Measurements from ENCODE around the gene SLA2.

SLA2 gene

DNA sequence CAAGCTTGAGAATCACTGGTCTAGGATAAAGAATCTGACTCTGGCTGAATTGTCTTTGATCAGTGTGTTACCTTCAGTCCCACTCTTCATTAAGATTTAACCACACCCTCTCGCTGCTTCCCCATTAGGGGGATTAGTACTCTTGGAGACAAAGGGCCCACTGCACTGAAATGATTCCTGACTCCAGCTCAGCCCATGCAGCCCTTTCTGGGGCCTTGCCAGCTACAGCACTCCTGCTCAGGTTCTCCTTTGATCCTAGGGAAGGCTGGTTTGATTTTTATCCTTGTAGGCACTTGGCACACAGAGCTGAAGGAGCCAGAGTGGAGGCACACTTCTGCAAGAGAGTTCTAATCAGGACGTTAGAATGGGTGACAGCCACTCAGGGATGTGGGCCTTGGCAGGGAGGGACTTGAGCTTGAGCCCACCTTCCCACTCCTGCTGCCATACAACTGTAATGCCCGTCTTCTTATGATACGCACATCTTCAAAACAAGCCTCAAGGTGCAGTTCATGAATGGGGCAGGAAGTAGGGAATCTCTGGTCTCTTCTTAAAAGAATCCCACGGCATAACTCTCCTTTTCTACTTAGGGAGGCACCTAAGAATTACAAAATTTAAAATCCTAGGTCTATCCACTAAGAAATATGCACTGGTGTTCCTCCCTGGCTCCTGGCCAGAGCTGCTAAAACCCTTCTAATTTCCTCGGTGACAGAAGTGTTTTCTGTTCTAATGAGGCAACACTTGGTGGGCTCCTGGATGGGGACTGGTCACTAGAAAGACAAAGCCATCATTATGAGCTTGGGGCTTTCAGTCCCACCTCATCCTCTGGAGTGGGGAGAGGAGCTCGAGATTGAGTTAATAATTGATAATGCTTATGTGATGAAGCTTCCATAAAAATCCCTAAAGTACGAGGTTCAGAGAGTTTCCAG lies 1.5 kb upstream of the SLA2 start:
- TF ChIP-seq, protein P1, sequence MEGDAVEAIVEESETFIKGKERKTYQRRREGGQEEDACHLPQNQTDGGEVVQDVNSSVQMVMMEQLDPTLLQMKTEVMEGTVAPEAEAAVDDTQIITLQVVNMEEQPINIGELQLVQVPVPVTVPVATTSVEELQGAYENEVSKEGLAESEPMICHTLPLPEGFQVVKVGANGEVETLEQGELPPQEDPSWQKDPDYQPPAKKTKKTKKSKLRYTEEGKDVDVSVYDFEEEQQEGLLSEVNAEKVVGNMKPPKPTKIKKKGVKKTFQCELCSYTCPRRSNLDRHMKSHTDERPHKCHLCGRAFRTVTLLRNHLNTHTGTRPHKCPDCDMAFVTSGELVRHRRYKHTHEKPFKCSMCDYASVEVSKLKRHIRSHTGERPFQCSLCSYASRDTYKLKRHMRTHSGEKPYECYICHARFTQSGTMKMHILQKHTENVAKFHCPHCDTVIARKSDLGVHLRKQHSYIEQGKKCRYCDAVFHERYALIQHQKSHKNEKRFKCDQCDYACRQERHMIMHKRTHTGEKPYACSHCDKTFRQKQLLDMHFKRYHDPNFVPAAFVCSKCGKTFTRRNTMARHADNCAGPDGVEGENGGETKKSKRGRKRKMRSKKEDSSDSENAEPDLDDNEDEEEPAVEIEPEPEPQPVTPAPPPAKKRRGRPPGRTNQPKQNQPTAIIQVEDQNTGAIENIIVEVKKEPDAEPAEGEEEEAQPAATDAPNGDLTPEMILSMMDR (IDR thresholded peaks at IDR 0.05; ENCODE audit: low read depth, low read length), result no peak
- TF ChIP-seq MYC (IDR thresholded peaks at IDR 0.05; ENCODE audit: low read depth, low read length) (no peak), POLR2A (IDR thresholded peaks at IDR 0.05; ENCODE audit: extremely low read depth, insufficient read length) (no peak)
- TF ChIP-seq, protein P2, sequence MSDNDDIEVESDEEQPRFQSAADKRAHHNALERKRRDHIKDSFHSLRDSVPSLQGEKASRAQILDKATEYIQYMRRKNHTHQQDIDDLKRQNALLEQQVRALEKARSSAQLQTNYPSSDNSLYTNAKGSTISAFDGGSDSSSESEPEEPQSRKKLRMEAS (IDR thresholded peaks at IDR 0.05; ENCODE audit: low read depth, low read length), result no peak
- no peak for DNase-seq (ENCODE audit: low read depth)
- H3K4me3 ChIP-seq (ENCODE audit: low read depth, low read length), result no peak overlapping the region

DNA sequence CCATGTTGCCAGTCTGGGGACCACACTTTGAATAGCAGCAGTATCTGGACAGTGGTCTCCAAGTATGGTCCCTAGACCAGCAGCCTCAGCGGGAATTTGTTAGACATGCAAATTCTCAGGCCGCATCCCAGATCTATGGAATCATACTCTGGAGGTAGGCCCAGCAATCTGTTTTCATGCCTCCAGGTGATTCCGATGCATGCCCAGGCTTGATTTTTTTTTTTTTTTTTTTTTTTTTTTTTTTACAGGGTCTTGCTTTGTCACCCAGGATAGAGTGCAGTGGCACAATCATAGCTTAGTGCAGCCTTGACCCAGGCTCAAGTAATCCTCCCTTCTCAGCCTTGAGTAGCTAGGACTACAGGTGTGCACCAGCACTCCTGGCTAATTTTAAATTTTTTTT lies 682 bp upstream of the SLA2 start:
- DNase-seq (ENCODE audit: low read depth), result no peak
- no peak overlapping the region for H3K4me3 ChIP-seq (ENCODE audit: low read depth, low read length)
- TF ChIP-seq MYC (IDR thresholded peaks at IDR 0.05; ENCODE audit: low read depth, low read length), result no peak
- TF ChIP-seq, protein P2 (IDR thresholded peaks at IDR 0.05; ENCODE audit: low read depth, low read length), result no peak
- TF ChIP-seq POLR2A (IDR thresholded peaks at IDR 0.05; ENCODE audit: extremely low read depth, insufficient read length), result no peak
- TF ChIP-seq, protein P1 (IDR thresholded peaks at IDR 0.05; ENCODE audit: low read depth, low read length), result no peak

DNA sequence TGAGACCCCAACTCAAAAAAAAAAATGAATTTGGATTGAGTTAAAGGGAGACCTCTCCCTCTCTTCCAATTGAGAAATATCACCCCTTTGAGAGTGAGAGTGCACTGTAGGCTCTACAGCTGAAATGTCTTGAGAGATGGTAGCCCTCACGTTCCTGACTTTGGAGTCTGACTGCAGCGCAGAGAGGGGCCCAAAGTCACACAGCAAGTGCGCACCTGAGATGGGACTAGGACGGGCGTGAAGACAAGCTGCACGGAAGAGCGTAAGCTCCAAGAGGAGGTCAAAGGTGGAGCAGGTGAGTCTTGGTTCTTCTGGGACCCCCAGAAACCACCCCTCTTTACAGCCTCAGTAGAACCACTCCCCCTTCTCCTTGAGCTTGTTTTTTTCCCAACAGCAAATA lies 643 bp downstream of the SLA2 start:
- H3K4me3 ChIP-seq (ENCODE audit: low read depth, low read length), result peak overlapping the region; percentile 14
- DNase-seq (ENCODE audit: low read depth), result no peak
- TF ChIP-seq, protein P2 (IDR thresholded peaks at IDR 0.05; ENCODE audit: low read depth, low read length), result no peak
- TF ChIP-seq POLR2A (IDR thresholded peaks at IDR 0.05; ENCODE audit: extremely low read depth, insufficient read length), result no peak
- TF ChIP-seq, protein P1 (IDR thresholded peaks at IDR 0.05; ENCODE audit: low read depth, low read length), result no peak
- TF ChIP-seq MYC (IDR thresholded peaks at IDR 0.05; ENCODE audit: low read depth, low read length), result no peak

DNA sequence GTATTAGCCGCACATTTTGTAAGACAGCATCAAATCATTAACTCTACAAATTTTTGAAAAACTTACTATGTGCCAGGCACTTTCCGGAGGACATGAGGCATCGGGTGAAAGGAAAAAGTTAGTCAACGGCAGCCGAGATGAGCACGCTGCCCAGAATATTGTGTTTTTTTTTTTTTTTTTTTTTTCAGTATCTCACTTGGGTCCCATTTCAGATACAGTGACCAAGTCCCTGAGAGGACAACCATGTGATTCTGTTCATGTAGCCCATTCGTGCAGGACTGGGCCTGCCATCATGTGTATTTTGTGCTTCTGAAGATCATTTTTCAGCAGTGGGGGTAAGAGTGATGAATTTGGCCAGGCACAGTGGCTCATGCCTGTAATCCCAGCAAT lies 1.3 kb downstream of the SLA2 start:
- TF ChIP-seq, protein P1 (IDR thresholded peaks at IDR 0.05; ENCODE audit: low read depth, low read length), result no peak
- no peak for TF ChIP-seq MYC (IDR thresholded peaks at IDR 0.05; ENCODE audit: low read depth, low read length)
- TF ChIP-seq POLR2A (IDR thresholded peaks at IDR 0.05; ENCODE audit: extremely low read depth, insufficient read length), result no peak
- TF ChIP-seq, protein P2 (IDR thresholded peaks at IDR 0.05; ENCODE audit: low read depth, low read length), result no peak
- no peak for DNase-seq (ENCODE audit: low read depth)
- no peak overlapping the region for H3K4me3 ChIP-seq (ENCODE audit: low read depth, low read length)

DNA sequence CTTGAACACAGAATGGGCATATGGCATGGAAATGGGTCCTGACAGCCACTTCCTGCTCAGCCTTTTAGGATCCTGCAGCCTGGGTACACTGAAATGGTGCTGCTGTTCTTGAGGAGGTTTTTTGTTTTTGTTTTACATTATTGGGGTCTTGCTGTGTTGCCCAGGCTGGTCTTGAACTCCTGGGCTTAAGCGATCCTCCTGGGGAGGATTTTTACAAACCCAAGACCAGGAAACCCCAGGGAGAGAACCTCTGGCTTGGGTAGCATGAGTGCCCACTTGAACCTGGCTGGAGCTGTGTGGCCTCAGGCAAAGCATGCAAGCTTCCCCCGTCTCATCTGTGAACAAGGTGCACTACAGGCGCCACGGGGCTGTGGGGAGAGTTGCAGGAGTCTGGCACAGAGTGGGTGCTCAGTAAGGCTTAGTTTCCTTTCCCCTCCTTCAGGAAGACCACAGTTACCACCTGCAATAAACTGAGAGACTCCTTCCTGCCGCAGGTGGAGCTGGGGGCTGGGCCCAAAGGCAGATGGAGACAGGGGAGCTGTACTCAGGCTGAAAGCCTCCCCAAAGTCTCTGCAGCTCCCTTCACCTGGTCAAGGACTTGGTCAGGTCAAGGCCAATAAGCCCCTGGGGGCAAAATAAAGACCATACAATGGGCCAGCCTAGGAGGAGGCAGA lies 1.8 kb downstream of the SLA2 start:
- DNase-seq (ENCODE audit: low read depth), result no peak
- TF ChIP-seq, protein P1 (IDR thresholded peaks at IDR 0.05; ENCODE audit: low read depth, low read length), result no peak
- TF ChIP-seq MYC (IDR thresholded peaks at IDR 0.05; ENCODE audit: low read depth, low read length) (no peak), POLR2A (IDR thresholded peaks at IDR 0.05; ENCODE audit: extremely low read depth, insufficient read length) (no peak)
- TF ChIP-seq, protein P2 (IDR thresholded peaks at IDR 0.05; ENCODE audit: low read depth, low read length), result no peak
- H3K4me3 ChIP-seq (ENCODE audit: low read depth, low read length), result no peak overlapping the region
